Activated effector memory CD4-positive, alpha-beta T cell treated with anti-CD3 and anti-CD28 coated beads, Interleukin-2, amount 50 U/mL, for 16 hours (primary cell): ENCODE data around the gene TXNDC16.
"Not testable (repeated sequence)": the region's sequence is repeated elsewhere in the genome, so short reads cannot be mapped to it uniquely, and the experiment has no call there.

Experiments
- DNase-seq: peaks from one replicate; pipeline ENCODE4 v3.0.0-alpha.2; 2020

TXNDC16 gene

GRCh38 chr14:52552063-52552988, at the start of gene TXNDC16, which contains the start of gene GPR137C:
TXNDC16 (minus strand) TSS chr14:52552505; CDS start chr14:52543557, 8,948 bp downstream.
GPR137C (plus strand) TSS chr14:52552836; CDS start chr14:52553148, 312 bp downstream.
- peak; percentile 100 for DNase-seq

- DNase-seq = no peak
These were observed 47.7 kb upstream of the TXNDC16 start for GRCh38 chr14:52599974-52600373.

- no peak for DNase-seq
These were observed 46.3 kb upstream of the TXNDC16 start for GRCh38 chr14:52598568-52598967.

GRCh38 chr14:52596861-52597260, 44.6 kb upstream of the TXNDC16 start:
- no peak for DNase-seq

GRCh38 chr14:52596320-52596719, 44.0 kb upstream of the TXNDC16 start:
- no peak for DNase-seq

GRCh38 chr14:52590318-52590717, 38.0 kb upstream of the TXNDC16 start:
- no peak for DNase-seq

GRCh38 chr14:52589646-52590045, 37.3 kb upstream of the TXNDC16 start:
- no peak for DNase-seq

- DNase-seq = no peak
These were observed 31.2 kb upstream of the TXNDC16 start for GRCh38 chr14:52583544-52583943.

GRCh38 chr14:52575858-52576257, 23.6 kb upstream of the TXNDC16 start:
- DNase-seq = no peak

GRCh38 chr14:52568454-52568853, 16.1 kb upstream of the TXNDC16 start:
- DNase-seq = not testable (repeated sequence)

GRCh38 chr14:52563120-52563519, 10.8 kb upstream of the TXNDC16 start:
- no peak for DNase-seq

- DNase-seq = no peak
These were observed 6.4 kb upstream of the TXNDC16 start for GRCh38 chr14:52558688-52559087.

GRCh38 chr14:52553671-52554575, 1.6 kb upstream of the TXNDC16 start:
- peak; percentile 93 for DNase-seq

GRCh38 chr14:52553002-52553670, 831 bp upstream of the TXNDC16 start:
- DNase-seq = no peak

- DNase-seq = no peak
These were observed 626 bp downstream of the TXNDC16 start for GRCh38 chr14:52551696-52552062.

GRCh38 chr14:52551205-52551604, 1.1 kb downstream of the TXNDC16 start:
- DNase-seq = no peak

GRCh38 chr14:52550661-52551060, 1.6 kb downstream of the TXNDC16 start:
- no peak for DNase-seq

- DNase-seq = no peak
These were observed 4.8 kb downstream of the TXNDC16 start for GRCh38 chr14:52547526-52547925.

GRCh38 chr14:52547027-52547426, 5.3 kb downstream of the TXNDC16 start:
- no peak for DNase-seq

GRCh38 chr14:52546318-52546670, 6.0 kb downstream of the TXNDC16 start:
- DNase-seq = no peak

- no peak for DNase-seq
These were observed 6.6 kb downstream of the TXNDC16 start for GRCh38 chr14:52545584-52546317.

- DNase-seq = no peak
These were observed 13.7 kb downstream of the TXNDC16 start for GRCh38 chr14:52538623-52539022.
